IMR-90 (cell line): ENCODE results near the gene RCAN2. TPM values are rescaled to one million over a fixed set of nuclear protein-coding genes. Genes with fewer than 3 reads are reported as not detected.

Experiments used
- ATAC-seq: fragments of 200-7000 bp; cut with Tn5 transposase; 2 replicates; pipeline ENCODE4 v1.9.1; 2020; ENCODE audit warnings: low read depth, mild to moderate bottlenecking, moderate library complexity
- BruUV-seq: library from RNA; stranded (reverse); fragments of 400-500 nt; replicated peaks from 2 replicates; lab custom pipeline; 2021; lab: Mats Ljungman, UMichigan
- CTCF ChIA-PET: fragments of 300-600 bp; formaldehyde crosslinking; extraction: SDS; loops from one replicate; lab custom pipeline; 2021; ENCODE audit warnings: antibody characterized with exemption; lab: Yijun Ruan, JAX
- POLR2A ChIA-PET: fragments of 300-600 bp; sonication (Branson Sonifier 250); formaldehyde crosslinking; loops from one replicate; lab custom pipeline; 2022; ENCODE audit warnings: antibody characterized with exemption; ENCODE audit not compliant: unreplicated experiment; lab: Charles Lee
- DNase-seq: peaks from one replicate; pipeline ENCODE4 v3.0.0; 2013
- H2AFZ ChIP-seq: replicated peaks from 2 replicates; pipeline ENCODE3; 2013; ENCODE audit warnings: low read length, mild to moderate bottlenecking; ENCODE audit not compliant: poor library complexity
- H2AK5ac ChIP-seq: 2 replicates; pipeline ENCODE4 v1.6.1; 2013; ENCODE audit warnings: low read depth, low read length, inconsistent platforms
- H2AK9ac ChIP-seq: replicated peaks from 2 replicates; pipeline ENCODE3; 2013; ENCODE audit warnings: mild to moderate bottlenecking, low read depth, low read length, moderate library complexity; ENCODE audit not compliant: poor library complexity
- H2BK120ac ChIP-seq: 2 replicates; pipeline ENCODE4 v1.6.1; 2013; ENCODE audit warnings: low read depth, low read length, inconsistent platforms
- H2BK15ac ChIP-seq: 3 replicates; pipeline ENCODE4 v1.6.1; 2013; ENCODE audit warnings: low read depth, low read length, inconsistent platforms
- H2BK20ac ChIP-seq: 2 replicates; pipeline ENCODE4 v1.6.1; 2013; ENCODE audit warnings: low read depth, mild to moderate bottlenecking, inconsistent platforms, low read length, moderate library complexity
- H2BK5ac ChIP-seq: 2 replicates; pipeline ENCODE4 v1.6.1; 2013; ENCODE audit warnings: mild to moderate bottlenecking, low read depth, low read length, inconsistent platforms; ENCODE audit not compliant: poor library complexity, severe bottlenecking
- H3K14ac ChIP-seq: replicated peaks from 2 replicates; pipeline ENCODE4 v1.6.1; 2013; ENCODE audit warnings: low read depth, low read length, inconsistent platforms
- H3K18ac ChIP-seq: 2 replicates; pipeline ENCODE4 v1.6.1; 2013; ENCODE audit warnings: low read depth, low read length, control low read depth
- H3K23ac ChIP-seq: 2 replicates; pipeline ENCODE4 v1.6.1; 2013; ENCODE audit warnings: low read depth, low read length, inconsistent platforms
- H3K27ac ChIP-seq: 2 replicates; pipeline ENCODE4 v1.5.1; 2013; ENCODE audit warnings: mild to moderate bottlenecking, control low read depth, low read length; ENCODE audit not compliant: insufficient read depth
- H3K27me3 ChIP-seq: 2 replicates; pipeline ENCODE4 v1.6.1; 2013; ENCODE audit warnings: low read length; ENCODE audit not compliant: control insufficient read depth, insufficient read depth
- H3K36me3 ChIP-seq: 2 replicates; pipeline ENCODE4 v1.6.1; 2013; ENCODE audit warnings: low read length, mixed read lengths; ENCODE audit not compliant: control insufficient read depth, insufficient read depth
- H3K4ac ChIP-seq: 2 replicates; pipeline ENCODE4 v1.6.1; 2013; ENCODE audit warnings: low read depth, low read length, inconsistent platforms
- H3K4me1 ChIP-seq: 2 replicates; pipeline ENCODE4 v1.6.1; 2013; ENCODE audit warnings: low read length, mixed read lengths; ENCODE audit not compliant: control insufficient read depth, insufficient read depth
- H3K4me2 ChIP-seq: 2 replicates; pipeline ENCODE4 v1.6.1; 2013; ENCODE audit warnings: low read depth, mild to moderate bottlenecking, control low read depth, low read length, moderate library complexity
- H3K4me3 ChIP-seq: 2 replicates; pipeline ENCODE4 v1.5.1; 2013; ENCODE audit warnings: low read depth, mild to moderate bottlenecking, control low read depth, low read length, moderate library complexity; ENCODE audit not compliant: insufficient read depth
- H3K56ac ChIP-seq: 2 replicates; pipeline ENCODE4 v1.6.1; 2013; ENCODE audit warnings: low read length, inconsistent platforms; ENCODE audit not compliant: insufficient read depth; ENCODE audit errors: extremely low read depth
- H3K79me1 ChIP-seq, 2 experiments: 2 replicates each; pipeline ENCODE4 v1.6.1; 2013; ENCODE audit warnings: low read length in 2 of 2, inconsistent platforms in 1 of 2, low read depth in 1 of 2
- H3K9ac ChIP-seq: 2 replicates; pipeline ENCODE4 v1.6.1; 2013; ENCODE audit warnings: low read depth, low read length, control low read depth
- H3K9me1 ChIP-seq: 2 replicates; pipeline ENCODE4 v1.6.1; 2013; ENCODE audit warnings: low read length, inconsistent platforms; ENCODE audit not compliant: insufficient read depth
- H3K9me3 ChIP-seq: 2 replicates; pipeline ENCODE4 v1.6.1; 2013; ENCODE audit warnings: low read length; ENCODE audit not compliant: control insufficient read depth, insufficient read depth
- H4K20me1 ChIP-seq: 2 replicates; pipeline ENCODE4 v1.6.1; 2013; ENCODE audit warnings: low read length, inconsistent platforms; ENCODE audit not compliant: insufficient read depth
- H4K5ac ChIP-seq: 2 replicates; pipeline ENCODE4 v1.6.1; 2013; ENCODE audit warnings: mild to moderate bottlenecking, low read depth, low read length, control low read depth
- H4K8ac ChIP-seq, 2 experiments: 2 replicates each; pipeline ENCODE4 v1.6.1; 2013; ENCODE audit warnings: low read depth in 2 of 2, low read length in 2 of 2, control low read depth in 1 of 2, inconsistent platforms in 1 of 2
- H4K91ac ChIP-seq: 2 replicates; pipeline ENCODE4 v1.6.1; 2013; ENCODE audit warnings: low read depth, low read length, inconsistent platforms; ENCODE audit not compliant: insufficient read depth
- BHLHE40 ChIP-seq: fragments of 150-350 bp; IDR thresholded peaks from 2 replicates; pipeline ENCODE4 v1.6.1; 2016; ENCODE audit warnings: mild to moderate bottlenecking, low read depth, low read length
- CEBPB ChIP-seq: IDR thresholded peaks from 2 replicates; pipeline ENCODE4 v1.6.1; 2012; ENCODE audit warnings: low read depth, low read length, improper control_type of control experiment
- CTCF ChIP-seq: conservative IDR thresholded peaks from 2 replicates; pipeline ENCODE4 v1.5.1; 2012; ENCODE audit warnings: mild to moderate bottlenecking, low read depth, low read length, improper control_type of control experiment
- ELK1 ChIP-seq: fragments of 150-350 bp; IDR thresholded peaks from 2 replicates; pipeline ENCODE4 v1.6.1; 2016; ENCODE audit warnings: low read depth, mild to moderate bottlenecking, low read length, moderate library complexity, borderline replicate concordance
- FOS ChIP-seq: fragments of 150-350 bp; IDR thresholded peaks from 2 replicates; pipeline ENCODE4 v1.6.1; 2016; ENCODE audit warnings: low read depth, low read length
- MAZ ChIP-seq: IDR thresholded peaks from 2 replicates; pipeline ENCODE4 v1.6.1; 2012; ENCODE audit warnings: low read depth, mild to moderate bottlenecking, low read length, improper control_type of control experiment, moderate library complexity, borderline replicate concordance
- NFE2L2 ChIP-seq: fragments of 150-350 bp; IDR thresholded peaks from 2 replicates; pipeline ENCODE4 v1.6.1; 2016; ENCODE audit warnings: low read depth, mild to moderate bottlenecking, low read length
- POLR2A ChIP-seq: IDR thresholded peaks from 2 replicates; pipeline ENCODE4 v1.6.1; 2012; ENCODE audit warnings: mild to moderate bottlenecking, low read depth, low read length
- RAD21 ChIP-seq: IDR thresholded peaks from 2 replicates; pipeline ENCODE4 v1.6.1; 2012; ENCODE audit warnings: low read length, improper control_type of control experiment
- RCOR1 ChIP-seq: IDR thresholded peaks from 2 replicates; pipeline ENCODE4 v1.6.1; 2012; ENCODE audit warnings: mild to moderate bottlenecking, low read length, improper control_type of control experiment; ENCODE audit not compliant: insufficient replicate concordance
- RFX5 ChIP-seq: IDR thresholded peaks from 2 replicates; pipeline ENCODE4 v1.8.0; 2012; ENCODE audit warnings: low read depth, mild to moderate bottlenecking, low read length, moderate library complexity
- USF2 ChIP-seq: fragments of 150-350 bp; IDR thresholded peaks from 2 replicates; pipeline ENCODE4 v1.6.1; 2017; ENCODE audit warnings: mild to moderate bottlenecking, antibody characterized with exemption, low read length, low read depth
- dilution Hi-C: fragments of 300-500 bp; cut with HindIII; formaldehyde crosslinking; loops from one replicate; pipeline ENCODE4 v1.14.3; 2018; ENCODE audit warnings: low sequenced_read_pairs; ENCODE audit not compliant: unreplicated experiment
- in situ Hi-C: fragments of 300-500 bp; cut with MboI; formaldehyde crosslinking; loops from 3 replicates; pipeline ENCODE4 v1.14.3; 2019; ENCODE audit warnings: low sequenced_read_pairs, inconsistent platforms, mixed read lengths
- intact Hi-C: fragments of 100-400 bp; cut with micrococcal nuclease; formaldehyde crosslinking; loops from 2 replicates; pipeline ENCODE4 v1.10.0; 2022
- polyA plus RNA-seq, 3 experiments: library from polyadenylated mRNA; depleted of rRNA; stranded (reverse); fragments of >200 nt; gene quantifications; 2 replicates each; pipeline ENCODE4 v1.2.3, GENCODE V29; 2012; ENCODE audit warnings: low replicate concordance in 1 of 3
- total RNA-seq: library from RNA; depleted of rRNA; stranded (reverse); fragments of >200 nt; gene quantifications from 2 replicates; pipeline ENCODE4 v1.2.3, GENCODE V29; 2012

The RCAN2 gene
- total and polyA plus RNA-seq, 2 of the 4 experiments (the other 2 are of a cell fraction), result 1.3 to 1.8 TPM

GRCh38 chr6:46219661-46220060 is 271.6 kb downstream of the RCAN2 start:
- Histone ChIP-seq H3K36me3 (no peaks in the 10 kb centered on the region), H2AK9ac (no peak overlapping the region), H2AFZ (no peak overlapping the region), H3K4me1 (no peaks in the 10 kb centered on the region), H3K4me3 (no peak overlapping the region), H2BK120ac (no peak overlapping the region), H3K9me1 (no peaks in the 10 kb centered on the region), H2BK20ac (no peak overlapping the region), H3K18ac (no peak overlapping the region), H3K9me3 (no peaks in the 10 kb centered on the region), H3K14ac (no peak overlapping the region), H3K79me1 (no peaks in the 10 kb centered on the region), H3K4ac (no peak overlapping the region), H3K56ac (no peak overlapping the region), H2AK5ac (no peak overlapping the region), H3K9ac (no peak overlapping the region), H4K91ac (no peak overlapping the region), H3K23ac (no peak overlapping the region), H3K27ac (no peak overlapping the region), H3K27me3 (no peaks in the 10 kb centered on the region), H4K20me1 (no peaks in the 10 kb centered on the region), H3K4me2 (no peak overlapping the region), H4K8ac (no peak overlapping the region), H2BK15ac (no peak overlapping the region), H2BK5ac (no peak overlapping the region), H4K5ac (no peak overlapping the region)
- no peak for DNase-seq
- dilution Hi-C loops (no loop called here), intact Hi-C loops (loop anchor here (5.0 to 10.0 kb wide), 2 partner anchors 408 to 565 kb away; no protein-coding TSS in a partner anchor), in situ Hi-C loops (no loop called here)
- TF ChIP-seq BHLHE40, result no peak
- TF ChIP-seq POLR2A, result no peak
- TF ChIP-seq CTCF, result no peak
- TF ChIP-seq NFE2L2, result no peak
- no peak for TF ChIP-seq CEBPB
- no peak for TF ChIP-seq MAZ
- no peak for TF ChIP-seq RCOR1
- no peak for TF ChIP-seq FOS
- TF ChIP-seq RAD21, result no peak
- TF ChIP-seq RFX5, result no peak
- TF ChIP-seq USF2, result no peak
- no peak for TF ChIP-seq ELK1
- no TSS peak for BruUV-seq
- ChIA-PET POLR2A (no interaction called here), CTCF (interaction anchor here (0.9 kb wide), 1 partner anchor 189 kb away, joined by 3 read pairs; no protein-coding TSS in a partner anchor)
- no peak for ATAC-seq
